Fibroblast of lung (primary cell): ENCODE data around the gene TAOK1.

ENCODE experiments used
- CTCF ChIP-seq, 2 donors: IDR thresholded peaks in 1 of 2; conservative IDR thresholded peaks in 1 of 2; 1 replicate in 1 of 2; 2 replicates in 1 of 2; pipeline ENCODE4 v1.5.1; 2011 to 2012; ENCODE audit warnings: low read length in 2 of 2, control low read depth in 1 of 2, inconsistent platforms in 1 of 2, low read depth in 1 of 2, mild to moderate bottlenecking in 1 of 2
- EZH2 ChIP-seq: IDR thresholded peaks from 2 replicates; pipeline ENCODE4 v1.5.1; 2012; ENCODE audit warnings: low read length, control low read depth, mild to moderate bottlenecking; ENCODE audit errors: missing control alignments

- no peak for TF ChIP-seq CTCF (conservative IDR thresholded peaks at IDR 0.05 in 1 of 2, IDR thresholded peaks at IDR 0.05 in 1 of 2; ENCODE audit: low read depth in 1 of 2, low read length in 2 of 2)
- no peak for TF ChIP-seq EZH2
Observed at GRCh38 chr17:29376667-29377270, 13.4 kb upstream of the TAOK1 start.
